Measurements from ENCODE around the gene HADHA.

GRCh38 chr2:26197516-26197915 lies 46.9 kb downstream of the HADHA start:
- TF ChIP-seq POLR2A (IDR thresholded peaks at IDR 0.05) (no peak), CTCF (IDR thresholded peaks at IDR 0.05) (no peak)
